ENCODE measurements around the gene PRDM5. TPM values are rescaled to one million over a fixed set of nuclear protein-coding genes. Genes with fewer than 3 reads are reported as not detected.

The PRDM5 gene
- total RNA-seq = under 1 TPM in 1 of 2 donors, not detected in 1; 0.50 TPM

- peaks cover 7 to 8% of the 10 kb centered on the region in 2 donors for H3K4me1 Mint-ChIP-seq (ENCODE audit: low read depth in 2 of 2)
- peaks cover 29 to 48% of the 10 kb centered on the region in 2 donors for H3K27me3 Mint-ChIP-seq
- no peaks in the 10 kb centered on the region for H3K36me3 Mint-ChIP-seq
- H3K27ac Mint-ChIP-seq = peak within 1 kb of the TSS; percentile 6 to 22
- no peak for DNase-seq (ENCODE audit: low spot score)
- no peaks in the 10 kb centered on the region for H3K9me3 Mint-ChIP-seq
- peak; percentile 64 to 72 for ATAC-seq
- peak within 1 kb of the TSS; percentile 85 for H3K4me3 Mint-ChIP-seq
Measured at GRCh38 chr4:120922381-120923206, at the start of gene PRDM5. PRDM5 (minus strand) TSS chr4:120922726; CDS start chr4:120922608, 118 bp downstream.

GRCh38 chr4:120971884-120972283 lies 49.4 kb upstream of the PRDM5 start:
- no peaks in the 10 kb centered on the region for H3K4me1 Mint-ChIP-seq (ENCODE audit: low read depth in 2 of 2)
- DNase-seq (ENCODE audit: low spot score) (no peak), ATAC-seq (no peak)
- H3K4me3 Mint-ChIP-seq = no peak overlapping the region
- no peaks in the 10 kb centered on the region for H3K9me3 Mint-ChIP-seq
- no peaks in the 10 kb centered on the region for H3K36me3 Mint-ChIP-seq
- H3K27ac Mint-ChIP-seq = no peak overlapping the region
- H3K27me3 Mint-ChIP-seq = peaks cover 7 to 21% of the 10 kb centered on the region in 2 donors

- no peaks in the 10 kb centered on the region for H3K4me1 Mint-ChIP-seq (ENCODE audit: low read depth in 2 of 2)
- no peak overlapping the region for H3K27ac Mint-ChIP-seq
- H3K36me3 Mint-ChIP-seq = no peaks in the 10 kb centered on the region
- peaks cover 7 to 29% of the 10 kb centered on the region in 2 donors for H3K27me3 Mint-ChIP-seq
- no peak for DNase-seq (ENCODE audit: low spot score)
- no peak overlapping the region for H3K4me3 Mint-ChIP-seq
- no peaks in the 10 kb centered on the region for H3K9me3 Mint-ChIP-seq
- ATAC-seq = no peak
Measured at GRCh38 chr4:120965938-120966337, 43.4 kb upstream of the PRDM5 start.

GRCh38 chr4:120964596-120964995 lies 42.1 kb upstream of the PRDM5 start:
- Mint-ChIP-seq H3K27me3 (peaks cover 7 to 41% of the 10 kb centered on the region in 2 donors), H3K4me3 (no peak overlapping the region), H3K4me1 (ENCODE audit: low read depth in 2 of 2) (no peaks in the 10 kb centered on the region), H3K36me3 (no peaks in the 10 kb centered on the region), H3K27ac (no peak overlapping the region), H3K9me3 (no peaks in the 10 kb centered on the region)
- no peak for ATAC-seq
- no peak for DNase-seq (ENCODE audit: low spot score)

GRCh38 chr4:120963449-120963848 lies 40.9 kb upstream of the PRDM5 start:
- Mint-ChIP-seq H3K36me3 (no peaks in the 10 kb centered on the region), H3K9me3 (no peaks in the 10 kb centered on the region), H3K27ac (no peak overlapping the region), H3K4me3 (no peak overlapping the region), H3K27me3 (peaks cover 0 to 38% of the 10 kb centered on the region in 2 donors), H3K4me1 (ENCODE audit: low read depth in 2 of 2) (no peaks in the 10 kb centered on the region)
- ATAC-seq = no peak
- no peak for DNase-seq (ENCODE audit: low spot score)

GRCh38 chr4:120960656-120961267 lies 38.2 kb upstream of the PRDM5 start:
- ATAC-seq = no peak
- Mint-ChIP-seq H3K4me3 (no peak overlapping the region), H3K27ac (no peak overlapping the region), H3K27me3 (peaks cover 0 to 30% of the 10 kb centered on the region in 2 donors), H3K9me3 (no peaks in the 10 kb centered on the region), H3K4me1 (ENCODE audit: low read depth in 2 of 2) (no peaks in the 10 kb centered on the region), H3K36me3 (no peaks in the 10 kb centered on the region)
- DNase-seq (ENCODE audit: low spot score) = no peak

- Mint-ChIP-seq H3K36me3 (peaks cover 20% of the 10 kb centered on the region), H3K9me3 (peaks cover 24% of the 10 kb centered on the region), H3K27ac (no peak overlapping the region), H3K4me3 (no peak overlapping the region), H3K4me1 (ENCODE audit: low read depth in 2 of 2) (no peaks in the 10 kb centered on the region), H3K27me3 (peaks cover 0 to 23% of the 10 kb centered on the region in 2 donors)
- ATAC-seq (no peak), DNase-seq (ENCODE audit: low spot score) (no peak)
Measured at GRCh38 chr4:120948382-120948781, 25.9 kb upstream of the PRDM5 start.

GRCh38 chr4:120942776-120943175 lies 20.2 kb upstream of the PRDM5 start:
- H3K36me3 Mint-ChIP-seq = peaks cover 15% of the 10 kb centered on the region
- H3K4me3 Mint-ChIP-seq = no peak overlapping the region
- DNase-seq (ENCODE audit: low spot score) (no peak), ATAC-seq (no peak)
- H3K27ac Mint-ChIP-seq = no peak overlapping the region
- peaks cover 14% of the 10 kb centered on the region for H3K9me3 Mint-ChIP-seq
- H3K27me3 Mint-ChIP-seq = peaks cover 4 to 40% of the 10 kb centered on the region in 2 donors
- no peaks in the 10 kb centered on the region for H3K4me1 Mint-ChIP-seq (ENCODE audit: low read depth in 2 of 2)

- no peak overlapping the region for H3K27ac Mint-ChIP-seq
Measured at GRCh38 chr4:120940547-120940946, 18.0 kb upstream of the PRDM5 start.

GRCh38 chr4:120939693-120940092 lies 17.2 kb upstream of the PRDM5 start:
- H3K36me3 Mint-ChIP-seq = no peaks in the 10 kb centered on the region
- peaks cover 9 to 33% of the 10 kb centered on the region in 2 donors for H3K27me3 Mint-ChIP-seq
- no peak overlapping the region for H3K27ac Mint-ChIP-seq
- ATAC-seq (no peak), DNase-seq (ENCODE audit: low spot score) (no peak)
- H3K4me1 Mint-ChIP-seq (ENCODE audit: low read depth in 2 of 2) = no peaks in the 10 kb centered on the region
- H3K4me3 Mint-ChIP-seq = no peak overlapping the region
- peaks cover 3% of the 10 kb centered on the region for H3K9me3 Mint-ChIP-seq

More at GRCh38 chr4:120940547-120940946, 18.0 kb upstream of the PRDM5 start:
- Mint-ChIP-seq H3K9me3 (peaks cover 6% of the 10 kb centered on the region), H3K36me3 (no peaks in the 10 kb centered on the region), H3K4me1 (ENCODE audit: low read depth in 2 of 2) (no peaks in the 10 kb centered on the region), H3K27me3 (peaks cover 9 to 39% of the 10 kb centered on the region in 2 donors), H3K4me3 (no peak overlapping the region)
- no peak for ATAC-seq
- no peak for DNase-seq (ENCODE audit: low spot score)

- ATAC-seq = no peak
- no peak for DNase-seq (ENCODE audit: low spot score)
- H3K4me3 Mint-ChIP-seq = no peak overlapping the region
- H3K4me1 Mint-ChIP-seq (ENCODE audit: low read depth in 2 of 2) = no peaks in the 10 kb centered on the region
- no peak overlapping the region for H3K27ac Mint-ChIP-seq
- H3K9me3 Mint-ChIP-seq = no peaks in the 10 kb centered on the region
- H3K27me3 Mint-ChIP-seq = peaks cover 6 to 23% of the 10 kb centered on the region in 2 donors
- H3K36me3 Mint-ChIP-seq = no peaks in the 10 kb centered on the region
Measured at GRCh38 chr4:120929847-120930246, 7.3 kb upstream of the PRDM5 start.

- ATAC-seq (peak; percentile 32 to 53), DNase-seq (ENCODE audit: low spot score) (no peak)
- H3K27me3 Mint-ChIP-seq = peaks cover 17 to 28% of the 10 kb centered on the region in 2 donors
- no peaks in the 10 kb centered on the region for H3K36me3 Mint-ChIP-seq
- no peak overlapping the region for H3K27ac Mint-ChIP-seq
- H3K4me1 Mint-ChIP-seq (ENCODE audit: low read depth in 2 of 2) = peaks cover 0 to 3% of the 10 kb centered on the region in 2 donors
- no peak overlapping the region for H3K4me3 Mint-ChIP-seq
- no peaks in the 10 kb centered on the region for H3K9me3 Mint-ChIP-seq
Measured at GRCh38 chr4:120927801-120928409, 5.4 kb upstream of the PRDM5 start.

GRCh38 chr4:120926358-120927025 lies 4.0 kb upstream of the PRDM5 start:
- ATAC-seq = no peak
- no peak overlapping the region for H3K4me3 Mint-ChIP-seq

More at GRCh38 chr4:120926358-120927025, 4.0 kb upstream of the PRDM5 start:
- Mint-ChIP-seq H3K9me3 (no peaks in the 10 kb centered on the region), H3K27me3 (peaks cover 22 to 35% of the 10 kb centered on the region in 2 donors), H3K4me1 (ENCODE audit: low read depth in 2 of 2) (peaks cover 5 to 8% of the 10 kb centered on the region in 2 donors), H3K36me3 (no peaks in the 10 kb centered on the region), H3K27ac (no peak overlapping the region)
- DNase-seq (ENCODE audit: low spot score) = no peak

Data from natural killer cell treated with Interleukin-12 subunit alpha and Interleukin-12 subunit beta and Interleukin-15 and Interleukin-18, amount 100 ng/mL, for 72 hours (primary cell).